Type B pancreatic cell (in vitro differentiated cells): ENCODE data around the gene ATXN2. TPM values are rescaled to one million over a fixed set of nuclear protein-coding genes. Genes with fewer than 3 reads are reported as not detected.
"Not testable (repeated sequence)": the region's sequence is repeated elsewhere in the genome, so short reads cannot be mapped to it uniquely, and the experiment has no call there.

Experiments used
- DNase-seq: peaks from one replicate; pipeline ENCODE4 v3.0.0; 2021; ENCODE audit warnings: mixed read lengths; ENCODE audit not compliant: unreplicated experiment; ENCODE audit errors: extremely low spot score
- H3K27ac Mint-ChIP-seq: 2 replicates; pipeline ENCODE4 v1.8.0; 2021; ENCODE audit warnings: mild to moderate bottlenecking, mixed read lengths
- H3K27me3 Mint-ChIP-seq: 2 replicates; pipeline ENCODE4 v1.8.0; 2021; ENCODE audit warnings: mixed read lengths
- H3K36me3 Mint-ChIP-seq: 2 replicates; pipeline ENCODE4 v1.8.0; 2021; ENCODE audit warnings: mixed read lengths
- H3K4me1 Mint-ChIP-seq: one replicate; pipeline ENCODE4 v1.8.0; 2021; ENCODE audit warnings: mixed read lengths; ENCODE audit not compliant: unreplicated experiment
- H3K4me3 Mint-ChIP-seq: 2 replicates; pipeline ENCODE4 v1.8.0; 2021; ENCODE audit warnings: mild to moderate bottlenecking, mixed read lengths
- H3K9me3 Mint-ChIP-seq: 2 replicates; pipeline ENCODE4 v1.8.0; 2021; ENCODE audit warnings: mixed read lengths
- CTCF ChIP-seq: fragments of 200-600 bp; sonication (generic); conservative IDR thresholded peaks from 2 replicates; pipeline ENCODE4 v1.5.0; 2021; ENCODE audit warnings: antibody characterized with exemption, mild to moderate bottlenecking
- total RNA-seq: library from RNA; stranded (reverse); gene quantifications from 2 replicates; pipeline ENCODE4 v1.2.1, GENCODE V29; 2021; ENCODE audit warnings: low replicate concordance

Gene ATXN2
- total RNA-seq, 1 donor from 2014 or later = 80.9 TPM

GRCh38 chr12:111588010-111588409 lies 11.1 kb downstream of the ATXN2 start:
- Mint-ChIP-seq H3K4me3 (no peak overlapping the region), H3K4me1 (peaks cover 5% of the 10 kb centered on the region), H3K27me3 (no peaks in the 10 kb centered on the region), H3K36me3 (peaks cover 5% of the 10 kb centered on the region), H3K9me3 (no peaks in the 10 kb centered on the region), H3K27ac (no peak overlapping the region)
- DNase-seq = no peak
- no peak for TF ChIP-seq CTCF

GRCh38 chr12:111586986-111587385 lies 12.1 kb downstream of the ATXN2 start:
- Mint-ChIP-seq H3K4me3 (no peak overlapping the region), H3K36me3 (peaks cover 5% of the 10 kb centered on the region), H3K27ac (no peak overlapping the region), H3K27me3 (no peaks in the 10 kb centered on the region), H3K9me3 (no peaks in the 10 kb centered on the region), H3K4me1 (peaks cover 5% of the 10 kb centered on the region)
- no peak for TF ChIP-seq CTCF
- DNase-seq = no peak

GRCh38 chr12:111585690-111586089 lies 13.4 kb downstream of the ATXN2 start:
- DNase-seq = no peak
- H3K4me3 Mint-ChIP-seq = no peak overlapping the region
- no peaks in the 10 kb centered on the region for H3K27me3 Mint-ChIP-seq
- no peak for TF ChIP-seq CTCF
- H3K36me3 Mint-ChIP-seq = peaks cover 8% of the 10 kb centered on the region
- peaks cover 5% of the 10 kb centered on the region for H3K4me1 Mint-ChIP-seq
- no peaks in the 10 kb centered on the region for H3K9me3 Mint-ChIP-seq
- H3K27ac Mint-ChIP-seq = no peak overlapping the region

- Mint-ChIP-seq H3K27ac (peak overlapping the region; percentile 18), H3K9me3 (no peaks in the 10 kb centered on the region), H3K4me3 (no peak overlapping the region), H3K27me3 (no peaks in the 10 kb centered on the region), H3K4me1 (peaks cover 5% of the 10 kb centered on the region), H3K36me3 (peaks cover 8% of the 10 kb centered on the region)
- DNase-seq = no peak
- TF ChIP-seq CTCF = no peak
Observed at GRCh38 chr12:111584959-111585358, 14.2 kb downstream of the ATXN2 start.

GRCh38 chr12:111583506-111583905 lies 15.6 kb downstream of the ATXN2 start:
- H3K27me3 Mint-ChIP-seq, H3K9me3 Mint-ChIP-seq, H3K4me1 Mint-ChIP-seq, DNase-seq, H3K4me3 Mint-ChIP-seq, H3K27ac Mint-ChIP-seq, H3K36me3 Mint-ChIP-seq: not testable (repeated sequence)

GRCh38 chr12:111582133-111582747 lies 16.9 kb downstream of the ATXN2 start:
- Mint-ChIP-seq H3K9me3 (peaks cover 4% of the 10 kb centered on the region), H3K27ac (no peak overlapping the region)

More at GRCh38 chr12:111582133-111582747, 16.9 kb downstream of the ATXN2 start:
- H3K36me3 Mint-ChIP-seq = peaks cover 15% of the 10 kb centered on the region
- TF ChIP-seq CTCF = no peak
- no peak overlapping the region for H3K4me3 Mint-ChIP-seq
- peaks cover 10% of the 10 kb centered on the region for H3K4me1 Mint-ChIP-seq
- no peak for DNase-seq
- no peaks in the 10 kb centered on the region for H3K27me3 Mint-ChIP-seq
